HepG2 (cell line): Measurements from ENCODE around the gene DLG4. TPM values are rescaled to one million over a fixed set of nuclear protein-coding genes. Genes with fewer than 3 reads are reported as not detected.

Experiments
- ATAC-seq: fragments of 200-7000 bp; cut with Tn5 transposase; 3 replicates; pipeline ENCODE4 v1.9.1; 2020; ENCODE audit warnings: mild to moderate bottlenecking, moderate library complexity
- BruUV-seq: library from RNA; stranded (reverse); fragments of 400-500 nt; replicated peaks from 2 replicates; lab custom pipeline; 2021; lab: Mats Ljungman, UMichigan
- CTCF ChIA-PET: fragments of 300-600 bp; formaldehyde crosslinking; extraction: SDS; loops from one replicate; lab custom pipeline; 2021; ENCODE audit warnings: low total read pairs, inconsistent platforms, low intra/inter-chr PET ratio; lab: Yijun Ruan, JAX
- POLR2A ChIA-PET: fragments of 350-600 bp; sonication (Branson Sonifier 250); formaldehyde crosslinking; loops from one replicate; lab custom pipeline; 2020; ENCODE audit warnings: antibody characterized with exemption, inconsistent platforms; lab: Yijun Ruan, JAX
- DNase-seq: peaks from one replicate; pipeline ENCODE4 v3.0.0-alpha.2; 2015; ENCODE audit warnings: low spot score
- FAIRE-seq: peaks from 3 replicates; lab custom pipeline; 2011; peaks lifted over from hg19 to GRCh38; lab: Jason Lieb, UNC
- H2AFZ ChIP-seq: one replicate; pipeline ENCODE4 v1.6.1; 2011; ENCODE audit warnings: low read length, inconsistent platforms
- H3K27ac ChIP-seq: fragments of 300-600 bp; 3 replicates; pipeline ENCODE4 v1.8.0; 2011; ENCODE audit warnings: mixed run types, mild to moderate bottlenecking, mixed read lengths, low read length, inconsistent platforms; ENCODE audit not compliant: insufficient read depth; ENCODE audit errors: extremely low read length
- H3K27me3 ChIP-seq, 2 experiments: fragments of 200-600 bp in 1 of 2; 2 replicates in 1 of 2; 3 replicates in 1 of 2; pipeline versions ENCODE4 v1.6.0 to v1.8.0; 2011; ENCODE audit warnings: low read length in 2 of 2, mild to moderate bottlenecking in 2 of 2, moderate library complexity in 2 of 2, inconsistent platforms in 1 of 2; ENCODE audit not compliant: insufficient read depth in 2 of 2, control insufficient read depth in 1 of 2
- H3K36me3 ChIP-seq, 2 experiments: fragments of 200-600 bp in 1 of 2; replicated peaks in 1 of 2; 2 replicates in 1 of 2; 3 replicates in 1 of 2; pipeline versions ENCODE4 v1.5.1 to v1.8.0; 2011; ENCODE audit warnings: low read length in 2 of 2, inconsistent platforms in 1 of 2; ENCODE audit not compliant: insufficient read depth in 2 of 2, control insufficient read depth in 1 of 2
- H3K4me1 ChIP-seq: 2 replicates; pipeline ENCODE4 v1.5.1; 2012; ENCODE audit warnings: low read length, inconsistent platforms; ENCODE audit not compliant: insufficient read depth
- H3K4me2 ChIP-seq: 2 replicates; pipeline ENCODE4 v1.6.0; 2011; ENCODE audit warnings: low read depth, low read length, inconsistent platforms
- H3K4me3 ChIP-seq, 3 experiments: fragments of 200-600 bp in 1 of 3; sonication (generic), shearing (Covaris generic) in 1 of 3; replicated peaks in 1 of 3; 2 replicates each; pipeline ENCODE4 v1.5.1; 2011 to 2016; ENCODE audit warnings: low read length in 3 of 3, inconsistent platforms in 2 of 3, low read depth in 2 of 3, mild to moderate bottlenecking in 2 of 3, control low read depth in 1 of 3, mixed read lengths in 1 of 3; ENCODE audit not compliant: insufficient read depth in 1 of 3
- H3K79me2 ChIP-seq: one replicate; pipeline ENCODE4 v1.6.1; 2011; ENCODE audit warnings: low read length, inconsistent platforms; ENCODE audit not compliant: insufficient read depth
- H3K9ac ChIP-seq: 2 replicates; pipeline ENCODE4 v1.6.0; 2011; ENCODE audit warnings: mild to moderate bottlenecking, low read depth, low read length, inconsistent platforms; ENCODE audit not compliant: insufficient read depth
- H3K9me3 ChIP-seq: 2 replicates; pipeline ENCODE4 v1.5.1; 2012; ENCODE audit warnings: mild to moderate bottlenecking, low read length
- H4K20me1 ChIP-seq: 2 replicates; pipeline ENCODE4 v1.6.0; 2011; ENCODE audit warnings: inconsistent platforms, mild to moderate bottlenecking, low read length, moderate library complexity; ENCODE audit not compliant: insufficient read depth
- ESRRA ChIP-seq: sonication (generic); formaldehyde crosslinking; IDR thresholded peaks from 2 replicates; pipeline ENCODE4 v1.5.1; 2020; ENCODE audit warnings: mild to moderate bottlenecking, low read depth, missing genetic modification reagents
- FOXC1 ChIP-seq: sonication (generic); formaldehyde crosslinking; IDR thresholded peaks from 2 replicates; pipeline ENCODE4 v1.8.0; 2022; ENCODE audit warnings: mild to moderate bottlenecking, missing genetic modification reagents, borderline replicate concordance
- GPN1 ChIP-seq: sonication (generic); formaldehyde crosslinking; IDR thresholded peaks from 2 replicates; pipeline ENCODE4 v1.5.1; 2020; ENCODE audit warnings: missing genetic modification reagents, borderline replicate concordance
- MIER3 ChIP-seq: IDR thresholded peaks from 2 replicates; pipeline ENCODE4 v1.6.1; 2016; ENCODE audit warnings: missing compliant biosample characterization, borderline replicate concordance
- NFATC3 ChIP-seq: sonication (generic); formaldehyde crosslinking; IDR thresholded peaks from 2 replicates; pipeline ENCODE4 v1.5.1; 2020; ENCODE audit warnings: mild to moderate bottlenecking, missing genetic modification reagents
- NR2F6 ChIP-seq, 2 experiments: IDR thresholded peaks; 2 replicates each; pipeline ENCODE4 v1.6.1; 2016; ENCODE audit warnings: antibody characterized with exemption in 1 of 2, mild to moderate bottlenecking in 1 of 2
- REPIN1 ChIP-seq: sonication (generic); formaldehyde crosslinking; IDR thresholded peaks from 2 replicates; pipeline ENCODE4 v1.8.0; 2022; ENCODE audit warnings: missing genetic modification reagents, low read depth, mild to moderate bottlenecking, borderline replicate concordance
- U2AF1 ChIP-seq: fragments of 200-400 bp; formaldehyde crosslinking; optimal IDR thresholded peaks from 2 replicates; pipeline ENCODE3; 2017; ENCODE audit warnings: mild to moderate bottlenecking, low read depth, low read length
- ZBTB3 ChIP-seq: sonication (generic); formaldehyde crosslinking; IDR thresholded peaks from 2 replicates; pipeline ENCODE4 v1.4.0; 2020; ENCODE audit warnings: low read depth, mild to moderate bottlenecking, moderate library complexity, missing genetic modification reagents, borderline replicate concordance
- ZBTB8A ChIP-seq: sonication (generic); formaldehyde crosslinking; IDR thresholded peaks from 2 replicates; pipeline ENCODE4 v1.4.0; 2020; ENCODE audit warnings: mild to moderate bottlenecking, low read depth, missing genetic modification reagents, borderline replicate concordance
- ZNF17 ChIP-seq: sonication (generic); formaldehyde crosslinking; IDR thresholded peaks from 2 replicates; pipeline ENCODE4 v1.5.0; 2020; ENCODE audit warnings: mild to moderate bottlenecking, missing genetic modification reagents
- ZNF567 ChIP-seq: sonication (generic); formaldehyde crosslinking; IDR thresholded peaks from 2 replicates; pipeline ENCODE4 v1.8.1; 2023; ENCODE audit warnings: mild to moderate bottlenecking, missing genetic modification reagents, borderline replicate concordance
- ZNF580 ChIP-seq: IDR thresholded peaks from 2 replicates; pipeline ENCODE4 v1.6.1; 2016; ENCODE audit warnings: low read depth, borderline replicate concordance
- WGBS: methylation state at CpG from one replicate; pipeline ENCODE4 v1.1.6; 2017; ENCODE audit warnings: low lambda C conversion rate; 5-methylcytosine and 5-hydroxymethylcytosine counted together
- in situ Hi-C: cut with HindIII; loops from 2 replicates; pipeline ENCODE4 v1.10.0; 2017; ENCODE audit warnings: low pct_unique_long_range_greater_than_20kb; ENCODE audit not compliant: extremely low pct_ligation_motif_present
- intact Hi-C: fragments of 100-400 bp; cut with micrococcal nuclease; formaldehyde crosslinking; loops from one replicate; pipeline ENCODE4 v1.10.0; 2022; ENCODE audit not compliant: unreplicated experiment
- polyA plus RNA-seq, 8 experiments: library from polyadenylated mRNA; depleted of rRNA in 3 of 8; stranded (reverse) in 7 of 8; unstranded in 1 of 8; fragments of >200 nt; fragmentation: Illumina TruSeq in 4 of 8; extraction: Trizol in 4 of 8; gene quantifications; 2 replicates each; pipeline versions ENCODE4 v1.2.1 to v1.2.3, GENCODE V29; 2011 to 2016; ENCODE audit warnings: low read depth in 4 of 8, missing spikeins in 1 of 8, mixed read lengths in 1 of 8; ENCODE audit not compliant: insufficient read depth in 1 of 8
- total RNA-seq, 5 experiments: library from RNA; depleted of rRNA; stranded (reverse); fragments of >200 nt; fragmentation: Illumina TruSeq; extraction: Trizol; gene quantifications; 2 replicates each; pipeline ENCODE4 v1.2.3, GENCODE V29; 2016; ENCODE audit warnings: low read depth in 1 of 5
- TF ChIP-seq, protein P1 (sequence below): IDR thresholded peaks from 2 replicates; pipeline ENCODE4 v1.6.1; 2016; ENCODE audit warnings: missing biosample characterization, missing genetic modification reagents, low read depth

Gene DLG4
- total and polyA plus RNA-seq, 2 of the 13 experiments (the other 11 are each of a cell fraction or from before 2014, with no cell fraction given): 0.71 to 4.3 TPM

GRCh38 chr17:7147772-7148171, 71.9 kb downstream of the DLG4 start (continued):
- TF ChIP-seq ZNF17: no peak

GRCh38 chr17:7146115-7146514, 73.5 kb downstream of the DLG4 start:
- H4K20me1 ChIP-seq: no peaks in the 10 kb centered on the region
- no peak overlapping the region for H3K27ac ChIP-seq
- H3K27me3 ChIP-seq: no peaks in the 10 kb centered on the region; a peak in 1 of 5 replicates
- 53% methylated on average over 6 of the region's 6 CpGs for WGBS
- H3K4me2 ChIP-seq: no peak overlapping the region
- intact Hi-C loops: no loop called here
- H2AFZ ChIP-seq: no peak overlapping the region
- H3K4me3 ChIP-seq: no peak overlapping the region
- TF ChIP-seq, protein P1, sequence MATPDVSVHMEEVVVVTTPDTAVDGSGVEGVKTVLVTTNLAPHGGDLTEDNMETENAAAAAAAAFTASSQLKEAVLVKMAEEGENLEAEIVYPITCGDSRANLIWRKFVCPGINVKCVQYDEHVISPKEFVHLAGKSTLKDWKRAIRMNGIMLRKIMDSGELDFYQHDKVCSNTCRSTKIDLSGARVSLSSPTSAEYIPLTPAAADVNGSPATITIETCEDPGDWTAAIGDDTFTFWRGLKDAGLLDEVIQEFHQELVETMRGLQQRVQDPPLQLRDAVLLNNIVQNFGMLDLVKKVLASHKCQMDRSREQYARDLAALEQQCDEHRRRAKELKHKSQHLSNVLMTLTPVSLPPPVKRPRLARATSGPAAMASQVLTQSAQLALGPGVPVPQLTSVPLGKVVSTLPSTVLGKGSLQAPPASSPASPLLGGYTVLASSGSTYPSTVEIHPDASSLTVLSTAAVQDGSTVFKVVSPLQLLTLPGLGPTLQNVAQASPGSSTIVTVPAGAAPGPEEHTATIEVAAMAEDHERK: no peak
- TF ChIP-seq GPN1 (CRISPR knock-in tag) (no peak), ZBTB3 (CRISPR knock-in tag) (no peak), MIER3 (CRISPR knock-in tag) (no peak), REPIN1 (CRISPR knock-in tag) (no peak), NR2F6 (IDR thresholded peaks at IDR 0.05) (no peak), NR2F6 (CRISPR knock-in tag; IDR thresholded peaks at IDR 0.05) (no peak), ZNF580 (CRISPR knock-in tag) (no peak), U2AF1 (no peak), NFATC3 (no peak), FOXC1 (no peak), ESRRA (CRISPR knock-in tag) (no peak), ZNF567 (CRISPR knock-in tag) (no peak), ZBTB8A (no peak)
- TF ChIP-seq, all 625 proteins: peak for 0
- FAIRE-seq (no peak), DNase-seq (no peak), ATAC-seq (no peak)
- ChIA-PET CTCF (interaction anchor here (2.1 kb wide), 1 partner anchor 10 kb away, joined by 5 read pairs; no protein-coding TSS in a partner anchor), POLR2A (interaction anchor here (0.6 kb wide), 1 partner anchor 158 kb away, joined by 4 read pairs; no protein-coding TSS in a partner anchor)
- no peak overlapping the region for H3K9ac ChIP-seq
- H3K79me2 ChIP-seq: no peaks in the 10 kb centered on the region
- H3K4me1 ChIP-seq: peaks cover 30% of the 10 kb centered on the region
- in situ Hi-C loops: no loop called here
- H3K36me3 ChIP-seq: no peaks in the 10 kb centered on the region
- H3K9me3 ChIP-seq: no peaks in the 10 kb centered on the region
- BruUV-seq: no TSS peak
